NCI-H82 treated with DMSO at 0.1 percent for 48 hours (cell line): ENCODE results near the gene OXT.

Source experiments
- DNase-seq: peaks from one replicate; lab custom pipeline; 2025; ENCODE audit not compliant: unreplicated experiment; lab: John Stamatoyannopoulos, UW

Gene OXT

GRCh38 chr20:3084283-3084985, 13.0 kb downstream of the OXT start, which contains the start of gene AVP:
AVP (minus strand) TSS chr20:3084724; CDS start chr20:3084674, 50 bp downstream.
- DNase-seq: no peak

- no peak for DNase-seq
Observed at GRCh38 chr20:3084986-3085360, 13.6 kb downstream of the OXT start.

- DNase-seq: no peak
Observed at GRCh38 chr20:3085571-3086072, 14.2 kb downstream of the OXT start.

GRCh38 chr20:3088031-3088430, 16.6 kb downstream of the OXT start:
- no peak for DNase-seq

- no peak for DNase-seq
Observed at GRCh38 chr20:3090565-3090964, 19.1 kb downstream of the OXT start.

- DNase-seq: no peak
Observed at GRCh38 chr20:3092611-3093379, 21.4 kb downstream of the OXT start.

- no peak for DNase-seq
Observed at GRCh38 chr20:3093861-3094361, 22.5 kb downstream of the OXT start.

- DNase-seq: no peak
Observed at GRCh38 chr20:3094848-3095629, 23.6 kb downstream of the OXT start.

GRCh38 chr20:3100480-3100879, 29.1 kb downstream of the OXT start:
- no peak for DNase-seq

- DNase-seq: no peak
Observed at GRCh38 chr20:3101251-3101650, 29.8 kb downstream of the OXT start.

GRCh38 chr20:3101737-3102574, 30.5 kb downstream of the OXT start:
- no peak for DNase-seq

- DNase-seq: no peak
Observed at GRCh38 chr20:3102575-3103368, 31.4 kb downstream of the OXT start.

- no peak for DNase-seq
Observed at GRCh38 chr20:3103369-3104032, 32.1 kb downstream of the OXT start.

- no peak for DNase-seq
Observed at GRCh38 chr20:3105256-3106137, 34.1 kb downstream of the OXT start.

- DNase-seq: no peak
Observed at GRCh38 chr20:3106185-3106584, 34.8 kb downstream of the OXT start.

- DNase-seq: no peak
Observed at GRCh38 chr20:3106658-3107463, 35.4 kb downstream of the OXT start.

- no peak for DNase-seq
Observed at GRCh38 chr20:3107464-3108025, 36.1 kb downstream of the OXT start.
